A673 (cell line): ENCODE results near the gene DENND5B. TPM values are rescaled to one million over a fixed set of nuclear protein-coding genes. Genes with fewer than 3 reads are reported as not detected.

ENCODE experiments used
- BruUV-seq: library from RNA; stranded (reverse); fragments of 400-500 nt; replicated peaks from 2 replicates; lab custom pipeline; 2021; lab: Mats Ljungman, UMichigan
- CTCF ChIA-PET: fragments of 300-600 bp; sonication (Branson Sonifier 250); formaldehyde crosslinking; loops from one replicate; lab custom pipeline; 2022; ENCODE audit warnings: antibody characterized with exemption; lab: Charles Lee
- POLR2A ChIA-PET: fragments of 300-600 bp; sonication (Branson Sonifier 250); formaldehyde crosslinking; loops from one replicate; lab custom pipeline; 2022; ENCODE audit warnings: antibody characterized with exemption; ENCODE audit not compliant: low non-redundant PET; lab: Charles Lee
- DNase-seq: peaks from one replicate; pipeline ENCODE4 v3.0.0-alpha.2; 2015; ENCODE audit warnings: low spot score
- H3K27ac ChIP-seq: fragments of 200-600 bp; sonication (generic); 2 replicates; pipeline ENCODE4 v1.5.1; 2016; ENCODE audit warnings: mixed run types, low read depth, mild to moderate bottlenecking, mixed read lengths, antibody characterized with exemption, low read length; ENCODE audit not compliant: poor library complexity, severe bottlenecking
- H3K27me3 ChIP-seq: fragments of 200-600 bp; sonication (generic); replicated peaks from 2 replicates; pipeline ENCODE4 v1.6.1; 2017; ENCODE audit warnings: mixed run types, low read depth, mild to moderate bottlenecking, mixed read lengths, antibody characterized with exemption, low read length; ENCODE audit not compliant: insufficient read depth, poor library complexity
- H3K36me3 ChIP-seq: fragments of 200-600 bp; sonication (generic); 2 replicates; pipeline ENCODE4 v1.6.1; 2016; ENCODE audit warnings: mixed run types, mild to moderate bottlenecking, mixed read lengths, antibody characterized with exemption, low read length; ENCODE audit not compliant: insufficient read depth, poor library complexity, severe bottlenecking
- H3K4me1 ChIP-seq: fragments of 200-600 bp; sonication (generic); 2 replicates; pipeline ENCODE4 v1.6.1; 2017; ENCODE audit warnings: mixed run types, mild to moderate bottlenecking, mixed read lengths, antibody characterized with exemption, low read length; ENCODE audit not compliant: insufficient read depth, poor library complexity, severe bottlenecking
- H3K4me3 ChIP-seq: fragments of 200-600 bp; sonication (generic); 2 replicates; pipeline ENCODE4 v1.5.1; 2016; ENCODE audit warnings: low read depth, mixed run types, mild to moderate bottlenecking, mixed read lengths, low read length; ENCODE audit not compliant: poor library complexity, severe bottlenecking
- H3K9me3 ChIP-seq: fragments of 200-600 bp; sonication (generic); 2 replicates; pipeline ENCODE4 v1.6.1; 2016; ENCODE audit warnings: mixed run types, low read depth, mild to moderate bottlenecking, mixed read lengths, antibody characterized with exemption, low read length; ENCODE audit not compliant: poor library complexity, severe bottlenecking
- EZH2 ChIP-seq: fragments of 200-600 bp; sonication (generic); IDR thresholded peaks from 2 replicates; pipeline ENCODE4 v1.6.1; 2017; ENCODE audit warnings: borderline replicate concordance, low read depth, mild to moderate bottlenecking, mixed read lengths, antibody characterized with exemption, low read length; ENCODE audit not compliant: poor library complexity, severe bottlenecking
- intact Hi-C: fragments of 100-400 bp; cut with micrococcal nuclease; formaldehyde crosslinking; loops from one replicate; pipeline ENCODE4 v1.10.0; 2022; ENCODE audit not compliant: unreplicated experiment
- total RNA-seq: library from RNA; stranded (reverse); gene quantifications from 2 replicates; pipeline ENCODE4 v1.2.3, GENCODE V29; 2021
- TF ChIP-seq, protein P1 (sequence below): fragments of 300-800, 200-600 bp; sonication (generic); conservative IDR thresholded peaks from 2 replicates; pipeline ENCODE4 v1.5.1; 2017; ENCODE audit warnings: low read depth, mild to moderate bottlenecking, antibody characterized with exemption, low read length, moderate library complexity, mixed read lengths

Gene DENND5B
- total RNA-seq, 1 experiment from 2014 or later, result 7.6 TPM

DNA sequence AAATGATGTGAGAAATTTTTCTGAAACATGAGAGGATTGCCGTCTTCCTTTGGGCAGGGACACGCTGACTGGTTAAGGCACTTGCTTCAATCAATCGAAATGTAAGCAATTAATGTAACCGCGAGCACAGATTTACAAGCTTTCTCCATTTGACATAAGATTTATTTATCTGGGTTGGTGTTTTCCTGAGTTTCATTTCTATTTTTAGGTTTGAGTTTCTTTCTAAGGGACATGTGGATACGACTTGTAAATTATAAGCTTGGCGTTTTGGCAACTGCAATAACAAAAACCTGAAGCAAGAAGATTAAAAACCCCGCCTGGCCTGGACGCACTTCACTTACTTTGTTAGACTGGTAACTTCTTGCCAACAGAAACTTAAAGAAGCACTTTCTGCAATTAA, 244.7 kb downstream of the DENND5B start:
- no peak for DNase-seq
- Histone ChIP-seq H3K4me3 (no peak overlapping the region), H3K27ac (no peak overlapping the region), H3K4me1 (no peaks in the 10 kb centered on the region), H3K9me3 (no peaks in the 10 kb centered on the region), H3K36me3 (no peaks in the 10 kb centered on the region), H3K27me3 (no peaks in the 10 kb centered on the region)
- ChIA-PET CTCF (no interaction called here), POLR2A (no interaction called here)
- BruUV-seq, result no TSS peak
- TF ChIP-seq, protein P1, sequence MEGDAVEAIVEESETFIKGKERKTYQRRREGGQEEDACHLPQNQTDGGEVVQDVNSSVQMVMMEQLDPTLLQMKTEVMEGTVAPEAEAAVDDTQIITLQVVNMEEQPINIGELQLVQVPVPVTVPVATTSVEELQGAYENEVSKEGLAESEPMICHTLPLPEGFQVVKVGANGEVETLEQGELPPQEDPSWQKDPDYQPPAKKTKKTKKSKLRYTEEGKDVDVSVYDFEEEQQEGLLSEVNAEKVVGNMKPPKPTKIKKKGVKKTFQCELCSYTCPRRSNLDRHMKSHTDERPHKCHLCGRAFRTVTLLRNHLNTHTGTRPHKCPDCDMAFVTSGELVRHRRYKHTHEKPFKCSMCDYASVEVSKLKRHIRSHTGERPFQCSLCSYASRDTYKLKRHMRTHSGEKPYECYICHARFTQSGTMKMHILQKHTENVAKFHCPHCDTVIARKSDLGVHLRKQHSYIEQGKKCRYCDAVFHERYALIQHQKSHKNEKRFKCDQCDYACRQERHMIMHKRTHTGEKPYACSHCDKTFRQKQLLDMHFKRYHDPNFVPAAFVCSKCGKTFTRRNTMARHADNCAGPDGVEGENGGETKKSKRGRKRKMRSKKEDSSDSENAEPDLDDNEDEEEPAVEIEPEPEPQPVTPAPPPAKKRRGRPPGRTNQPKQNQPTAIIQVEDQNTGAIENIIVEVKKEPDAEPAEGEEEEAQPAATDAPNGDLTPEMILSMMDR, result no peak
- no peak for TF ChIP-seq EZH2
- intact Hi-C loops, result no loop called here

DNA sequence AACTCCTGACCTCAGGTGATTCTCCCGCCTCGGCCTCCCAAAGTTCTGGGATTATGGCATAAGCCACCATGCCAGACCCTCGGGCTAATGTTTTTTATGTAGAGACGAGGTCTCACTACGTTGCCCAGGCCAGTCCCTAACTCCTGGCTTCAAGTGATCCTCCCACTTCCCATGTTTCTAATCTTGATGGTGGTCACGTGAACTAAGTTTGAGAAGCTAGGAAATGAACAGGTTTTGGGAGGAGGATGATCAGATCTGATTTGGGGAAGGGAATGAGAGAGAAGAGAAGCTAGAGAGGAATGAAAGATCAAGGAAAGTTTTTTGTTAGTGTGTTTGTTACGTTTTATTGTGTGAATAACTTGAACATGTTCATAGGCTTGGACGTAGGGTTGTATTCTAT, 247.8 kb downstream of the DENND5B start:
- TF ChIP-seq, protein P1, result no peak
- TF ChIP-seq EZH2, result no peak
- H3K27ac ChIP-seq, result no peak overlapping the region
- no peaks in the 10 kb centered on the region for H3K27me3 ChIP-seq
- ChIA-PET POLR2A (no interaction called here), CTCF (no interaction called here)
- DNase-seq, result no peak
- H3K4me1 ChIP-seq, result no peaks in the 10 kb centered on the region
- H3K9me3 ChIP-seq, result no peaks in the 10 kb centered on the region
- no peak overlapping the region for H3K4me3 ChIP-seq
- intact Hi-C loops, result no loop called here
- H3K36me3 ChIP-seq, result no peaks in the 10 kb centered on the region
- BruUV-seq, result no TSS peak

DNA sequence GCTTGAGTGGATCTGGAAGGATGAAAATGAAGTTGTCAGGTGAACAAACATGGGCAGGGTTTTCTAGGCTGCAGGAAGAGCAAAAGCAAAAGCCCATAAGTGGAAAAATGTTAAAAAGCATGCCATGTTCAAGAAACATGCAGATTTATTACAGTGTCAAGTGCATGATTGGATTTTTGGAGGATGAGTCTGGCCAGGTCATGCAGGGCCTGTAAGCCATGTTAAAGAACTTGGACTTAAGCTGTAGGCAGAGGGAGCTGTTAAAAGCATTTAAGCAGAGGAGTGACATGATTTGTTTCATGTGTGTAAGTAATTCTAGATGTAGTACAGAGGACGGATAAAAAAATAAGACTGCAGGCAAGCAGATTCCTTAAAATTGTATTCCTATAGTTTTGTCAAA, 248.7 kb downstream of the DENND5B start:
- POLR2A ChIA-PET, result no interaction called here

More for the DNA sequence above, 248.7 kb downstream of the DENND5B start:
- Histone ChIP-seq H3K36me3 (no peaks in the 10 kb centered on the region), H3K27me3 (no peaks in the 10 kb centered on the region), H3K9me3 (no peaks in the 10 kb centered on the region), H3K27ac (no peak overlapping the region), H3K4me1 (no peaks in the 10 kb centered on the region), H3K4me3 (no peak overlapping the region)
- CTCF ChIA-PET, result no interaction called here
- no TSS peak for BruUV-seq
- DNase-seq, result no peak
- TF ChIP-seq, protein P1, result no peak
- no peak for TF ChIP-seq EZH2
- intact Hi-C loops, result no loop called here
